SK-N-SH (cell line): ENCODE results near the gene CHD9. TPM values are rescaled to one million over a fixed set of nuclear protein-coding genes. Genes with fewer than 3 reads are reported as not detected.

Experiments used
- CTCF ChIA-PET: fragments of 300-600, 350-600 bp; formaldehyde crosslinking; extraction: SDS; loops from one replicate; lab custom pipeline; 2021; lab: Yijun Ruan, JAX
- POLR2A ChIA-PET: fragments of 350-600 bp; sonication (Branson Sonifier 250); formaldehyde crosslinking; extraction: SDS; loops from one replicate; lab custom pipeline; 2020; ENCODE audit warnings: antibody characterized with exemption, inconsistent platforms; lab: Yijun Ruan, JAX
- DNase-seq: peaks from one replicate; pipeline ENCODE4 v3.0.0; 2012
- H2AFZ ChIP-seq: fragments of 200-600 bp; sonication (generic); 2 replicates; pipeline ENCODE4 v1.8.1; 2016; ENCODE audit warnings: antibody characterized with exemption, mild to moderate bottlenecking, low read depth
- H3F3A ChIP-seq: fragments of 200-600 bp; sonication (generic); replicated peaks from 2 replicates; pipeline ENCODE3; 2016; ENCODE audit warnings: antibody characterized with exemption, mild to moderate bottlenecking; ENCODE audit not compliant: insufficient read depth
- H3K27ac ChIP-seq, 2 experiments: fragments of 200-500 bp in 1 of 2; fragments of 200-600 bp in 1 of 2; sonication (Bioruptor generic) in 1 of 2; sonication (generic), shearing (Covaris generic) in 1 of 2; 2 replicates each; pipeline versions ENCODE4 v1.5.1 to v1.6.1; 2014 to 2016; ENCODE audit warnings: low read depth in 2 of 2, inconsistent platforms in 1 of 2, low read length in 1 of 2, mild to moderate bottlenecking in 1 of 2, mixed read lengths in 1 of 2
- H3K27me3 ChIP-seq: fragments of 200-600 bp; sonication (generic), shearing (Covaris generic); 2 replicates; pipeline ENCODE4 v1.6.1; 2016; ENCODE audit warnings: mixed run types; ENCODE audit not compliant: insufficient read depth
- H3K36me3 ChIP-seq, 2 experiments: fragments of 200-500 bp in 1 of 2; fragments of 200-600 bp in 1 of 2; sonication (Bioruptor generic) in 1 of 2; sonication (generic) in 1 of 2; replicated peaks in 1 of 2; 2 replicates each; pipeline versions ENCODE3 to v1.5.1; 2014 to 2016; ENCODE audit warnings: low read length in 1 of 2, mild to moderate bottlenecking in 1 of 2; ENCODE audit not compliant: insufficient read depth in 2 of 2, control insufficient read depth in 1 of 2
- H3K4me1 ChIP-seq, 2 experiments: fragments of 200-500 bp in 1 of 2; fragments of 200-600 bp in 1 of 2; sonication (Bioruptor generic) in 1 of 2; sonication (generic), shearing (Covaris generic) in 1 of 2; 2 replicates each; pipeline versions ENCODE4 v1.5.1 to v1.6.1; 2014 to 2016; ENCODE audit warnings: low read depth in 1 of 2, low read length in 1 of 2, mixed run types in 1 of 2; ENCODE audit not compliant: insufficient read depth in 2 of 2, control insufficient read depth in 1 of 2
- H3K4me2 ChIP-seq: fragments of 200-600 bp; sonication (generic), shearing (Covaris generic); 2 replicates; pipeline ENCODE4 v1.6.1; 2017; ENCODE audit warnings: mixed run types
- H3K4me3 ChIP-seq, 2 experiments: fragments of 200-500 bp in 1 of 2; fragments of 200-600 bp in 1 of 2; sonication (Bioruptor generic) in 1 of 2; sonication (generic), shearing (Covaris generic) in 1 of 2; 2 replicates each; pipeline versions ENCODE4 v1.5.1 to v1.8.1; 2014 to 2016; ENCODE audit warnings: low read depth in 2 of 2, inconsistent platforms in 1 of 2, low read length in 1 of 2, mild to moderate bottlenecking in 1 of 2, mixed read lengths in 1 of 2, moderate library complexity in 1 of 2
- H3K79me2 ChIP-seq: fragments of 200-600 bp; sonication (generic); 2 replicates; pipeline ENCODE4 v1.8.1; 2017; ENCODE audit warnings: mild to moderate bottlenecking; ENCODE audit not compliant: insufficient read depth
- H3K9ac ChIP-seq: fragments of 200-600 bp; sonication (generic); 2 replicates; pipeline ENCODE4 v1.6.1; 2017; ENCODE audit warnings: mixed run types
- H3K9me2 ChIP-seq: fragments of 200-600 bp; sonication (generic); 2 replicates; pipeline ENCODE4 v1.6.1; 2017; ENCODE audit warnings: mixed run types
- H3K9me3 ChIP-seq: fragments of 200-600 bp; sonication (generic); 2 replicates; pipeline ENCODE4 v1.6.1; 2017; ENCODE audit warnings: mixed run types, mild to moderate bottlenecking, moderate library complexity
- H4K20me1 ChIP-seq: fragments of 200-600 bp; sonication (generic); 2 replicates; pipeline ENCODE4 v1.6.1; 2017; ENCODE audit warnings: mild to moderate bottlenecking, mixed run types; ENCODE audit not compliant: insufficient read depth
- CHD2 ChIP-seq: fragments of 150-350 bp; IDR thresholded peaks from 2 replicates; pipeline ENCODE4 v1.6.1; 2018; ENCODE audit warnings: low read length; ENCODE audit not compliant: partially characterized antibody
- CTCF ChIP-seq: fragments of 200-600 bp; sonication (generic); IDR thresholded peaks from 2 replicates; pipeline ENCODE4 v1.6.1; 2017; ENCODE audit warnings: antibody characterized with exemption, mild to moderate bottlenecking, moderate library complexity
- EP300 ChIP-seq, 2 experiments: IDR thresholded peaks; 2 replicates each; pipeline versions ENCODE4 v1.4.0 to v1.6.1; 2012; ENCODE audit warnings: borderline replicate concordance in 1 of 2, low read depth in 1 of 2, low read length in 1 of 2
- EZH2phosphoT487 ChIP-seq: fragments of 200-600 bp; sonication (generic); IDR thresholded peaks from 2 replicates; pipeline ENCODE4 v1.6.1; 2017; ENCODE audit warnings: low read depth, mixed run types, mild to moderate bottlenecking, antibody characterized with exemption, moderate library complexity, borderline replicate concordance
- FOXJ3 ChIP-seq: sonication (generic); formaldehyde crosslinking; IDR thresholded peaks from 2 replicates; pipeline ENCODE4 v1.5.1; 2020; ENCODE audit warnings: mild to moderate bottlenecking, missing genetic modification reagents
- GATA2 ChIP-seq: sonication (generic); formaldehyde crosslinking; IDR thresholded peaks from 2 replicates; pipeline ENCODE4 v1.5.0; 2020; ENCODE audit warnings: mild to moderate bottlenecking, missing genetic modification reagents
- IRF3 ChIP-seq: fragments of 150-350 bp; IDR thresholded peaks from 2 replicates; pipeline ENCODE4 v1.6.1; 2016; ENCODE audit warnings: mild to moderate bottlenecking, low read depth, low read length
- MXI1 ChIP-seq: IDR thresholded peaks from 2 replicates; pipeline ENCODE4 v1.6.1; 2012; ENCODE audit warnings: mild to moderate bottlenecking, low read depth, low read length, improper control_type of control experiment
- NFIC ChIP-seq: IDR thresholded peaks from 2 replicates; pipeline ENCODE4 v1.4.0; 2012; ENCODE audit warnings: borderline replicate concordance
- RAD21 ChIP-seq: IDR thresholded peaks from 2 replicates; pipeline ENCODE4 v1.6.1; 2012; ENCODE audit warnings: mild to moderate bottlenecking, low read length
- RXRA ChIP-seq: IDR thresholded peaks from 2 replicates; pipeline ENCODE4 v1.4.0; 2012; ENCODE audit warnings: low read depth, mild to moderate bottlenecking, borderline replicate concordance
- TAF1 ChIP-seq: IDR thresholded peaks from 2 replicates; pipeline ENCODE4 v1.6.1; 2012; ENCODE audit warnings: low read depth, mild to moderate bottlenecking, low read length, moderate library complexity, borderline replicate concordance
- TCF12 ChIP-seq: IDR thresholded peaks from 2 replicates; pipeline ENCODE4 v1.4.0; 2012
- TEAD4 ChIP-seq: IDR thresholded peaks from 2 replicates; pipeline ENCODE4 v1.4.0; 2012; ENCODE audit warnings: mild to moderate bottlenecking, borderline replicate concordance; ENCODE audit not compliant: insufficient read depth
- WGBS: methylation state at CpG from one replicate; pipeline ENCODE4 v1.1.6; 2017; ENCODE audit warnings: low lambda C conversion rate; 5-methylcytosine and 5-hydroxymethylcytosine counted together
- polyA plus RNA-seq, 3 experiments: library from polyadenylated mRNA; depleted of rRNA; stranded (reverse); fragments of >200 nt; gene quantifications; 2 replicates each; pipeline ENCODE4 v1.2.3, GENCODE V29; 2012
- TF ChIP-seq, protein P1 (sequence below): fragments of 150-350 bp; IDR thresholded peaks from 2 replicates; pipeline ENCODE4 v1.6.1; 2017; ENCODE audit warnings: antibody characterized with exemption, low read length, low read depth, borderline replicate concordance
- TF ChIP-seq, protein P2 (sequence below): IDR thresholded peaks from 2 replicates; pipeline ENCODE4; 2012
- TF ChIP-seq, protein P3 (sequence below): IDR thresholded peaks from 2 replicates; pipeline ENCODE4 v1.4.0; 2012; ENCODE audit warnings: low read depth, borderline replicate concordance

Gene CHD9
- polyA plus RNA-seq, 1 of the 3 experiments (the other 2 are of a cell fraction), result 6.2 TPM

DNA sequence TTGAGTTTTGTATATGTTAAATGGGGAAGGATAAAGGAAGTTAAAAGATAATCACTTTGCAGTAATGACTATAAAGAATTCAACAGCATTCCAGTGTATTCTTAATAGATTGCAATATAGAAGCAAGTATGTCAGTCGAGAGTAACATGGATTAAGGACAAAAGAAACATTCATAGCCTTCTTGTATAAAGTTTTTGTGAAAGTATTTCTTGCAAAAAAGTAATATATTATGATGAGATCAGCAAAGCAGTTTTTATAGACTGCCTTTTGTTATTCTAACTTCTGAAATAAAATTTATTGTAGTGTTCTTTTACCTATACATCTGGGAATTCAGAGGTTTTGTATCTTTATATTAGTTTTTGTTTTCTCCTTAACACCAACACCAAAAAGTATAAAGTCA, 194.5 kb downstream of the CHD9 start:
- Histone ChIP-seq H3K4me2 (no peak overlapping the region), H3F3A (peaks cover 20% of the 10 kb centered on the region), H3K9me2 (no peaks in the 10 kb centered on the region), H3K36me3 (peaks cover 71 to 99% of the 10 kb centered on the region in 2 experiments), H3K27ac (no peak overlapping the region), H3K27me3 (no peaks in the 10 kb centered on the region), H3K79me2 (peaks cover 7% of the 10 kb centered on the region; the same call in 1 of the 2 replicates), H2AFZ (no peak overlapping the region), H3K4me3 (no peak overlapping the region), H3K4me1 (no peaks in the 10 kb centered on the region), H3K9me3 (no peaks in the 10 kb centered on the region), H4K20me1 (no peaks in the 10 kb centered on the region), H3K9ac (no peak overlapping the region)
- no peak for DNase-seq
- ChIA-PET POLR2A (no interaction called here), CTCF (no interaction called here)
- no peak for TF ChIP-seq TCF12
- TF ChIP-seq RAD21, result no peak
- no peak for TF ChIP-seq TAF1
- TF ChIP-seq NFIC, result no peak
- TF ChIP-seq, protein P1, sequence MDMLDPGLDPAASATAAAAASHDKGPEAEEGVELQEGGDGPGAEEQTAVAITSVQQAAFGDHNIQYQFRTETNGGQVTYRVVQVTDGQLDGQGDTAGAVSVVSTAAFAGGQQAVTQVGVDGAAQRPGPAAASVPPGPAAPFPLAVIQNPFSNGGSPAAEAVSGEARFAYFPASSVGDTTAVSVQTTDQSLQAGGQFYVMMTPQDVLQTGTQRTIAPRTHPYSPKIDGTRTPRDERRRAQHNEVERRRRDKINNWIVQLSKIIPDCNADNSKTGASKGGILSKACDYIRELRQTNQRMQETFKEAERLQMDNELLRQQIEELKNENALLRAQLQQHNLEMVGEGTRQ, result no peak
- TF ChIP-seq CHD2, result no peak
- no peak for TF ChIP-seq RXRA
- no peak for TF ChIP-seq CTCF
- no peak for TF ChIP-seq EZH2phosphoT487
- no peak for TF ChIP-seq GATA2 (CRISPR knock-in tag)
- TF ChIP-seq, protein P2, sequence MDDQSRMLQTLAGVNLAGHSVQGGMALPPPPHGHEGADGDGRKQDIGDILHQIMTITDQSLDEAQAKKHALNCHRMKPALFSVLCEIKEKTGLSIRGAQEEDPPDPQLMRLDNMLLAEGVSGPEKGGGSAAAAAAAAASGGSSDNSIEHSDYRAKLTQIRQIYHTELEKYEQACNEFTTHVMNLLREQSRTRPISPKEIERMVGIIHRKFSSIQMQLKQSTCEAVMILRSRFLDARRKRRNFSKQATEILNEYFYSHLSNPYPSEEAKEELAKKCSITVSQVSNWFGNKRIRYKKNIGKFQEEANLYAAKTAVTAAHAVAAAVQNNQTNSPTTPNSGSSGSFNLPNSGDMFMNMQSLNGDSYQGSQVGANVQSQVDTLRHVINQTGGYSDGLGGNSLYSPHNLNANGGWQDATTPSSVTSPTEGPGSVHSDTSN, result no peak
- no peak for TF ChIP-seq EP300 (IDR thresholded peaks at IDR 0.05; ENCODE audit: borderline replicate concordance in 1 of 2, low read depth in 1 of 2, low read length in 1 of 2)
- no peak for TF ChIP-seq MXI1
- TF ChIP-seq, protein P3, sequence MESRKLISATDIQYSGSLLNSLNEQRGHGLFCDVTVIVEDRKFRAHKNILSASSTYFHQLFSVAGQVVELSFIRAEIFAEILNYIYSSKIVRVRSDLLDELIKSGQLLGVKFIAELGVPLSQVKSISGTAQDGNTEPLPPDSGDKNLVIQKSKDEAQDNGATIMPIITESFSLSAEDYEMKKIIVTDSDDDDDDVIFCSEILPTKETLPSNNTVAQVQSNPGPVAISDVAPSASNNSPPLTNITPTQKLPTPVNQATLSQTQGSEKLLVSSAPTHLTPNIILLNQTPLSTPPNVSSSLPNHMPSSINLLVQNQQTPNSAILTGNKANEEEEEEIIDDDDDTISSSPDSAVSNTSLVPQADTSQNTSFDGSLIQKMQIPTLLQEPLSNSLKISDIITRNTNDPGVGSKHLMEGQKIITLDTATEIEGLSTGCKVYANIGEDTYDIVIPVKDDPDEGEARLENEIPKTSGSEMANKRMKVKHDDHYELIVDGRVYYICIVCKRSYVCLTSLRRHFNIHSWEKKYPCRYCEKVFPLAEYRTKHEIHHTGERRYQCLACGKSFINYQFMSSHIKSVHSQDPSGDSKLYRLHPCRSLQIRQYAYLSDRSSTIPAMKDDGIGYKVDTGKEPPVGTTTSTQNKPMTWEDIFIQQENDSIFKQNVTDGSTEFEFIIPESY, result no peak
- no peak for TF ChIP-seq TEAD4
- TF ChIP-seq IRF3, result no peak
- TF ChIP-seq FOXJ3 (CRISPR knock-in tag), result no peak
- 52% methylated on average over 1 of the region's 1 CpG for WGBS
